COR-L47 (cell line): ENCODE measurements around the gene HNRNPAB.
"Not testable (repeated sequence)": the region's sequence is repeated elsewhere in the genome, so short reads cannot be mapped to it uniquely, and the experiment has no call there.

ENCODE experiments used
- DNase-seq: peaks from one replicate; lab custom pipeline; 2025; lab: John Stamatoyannopoulos, UW

The HNRNPAB gene

DNA sequence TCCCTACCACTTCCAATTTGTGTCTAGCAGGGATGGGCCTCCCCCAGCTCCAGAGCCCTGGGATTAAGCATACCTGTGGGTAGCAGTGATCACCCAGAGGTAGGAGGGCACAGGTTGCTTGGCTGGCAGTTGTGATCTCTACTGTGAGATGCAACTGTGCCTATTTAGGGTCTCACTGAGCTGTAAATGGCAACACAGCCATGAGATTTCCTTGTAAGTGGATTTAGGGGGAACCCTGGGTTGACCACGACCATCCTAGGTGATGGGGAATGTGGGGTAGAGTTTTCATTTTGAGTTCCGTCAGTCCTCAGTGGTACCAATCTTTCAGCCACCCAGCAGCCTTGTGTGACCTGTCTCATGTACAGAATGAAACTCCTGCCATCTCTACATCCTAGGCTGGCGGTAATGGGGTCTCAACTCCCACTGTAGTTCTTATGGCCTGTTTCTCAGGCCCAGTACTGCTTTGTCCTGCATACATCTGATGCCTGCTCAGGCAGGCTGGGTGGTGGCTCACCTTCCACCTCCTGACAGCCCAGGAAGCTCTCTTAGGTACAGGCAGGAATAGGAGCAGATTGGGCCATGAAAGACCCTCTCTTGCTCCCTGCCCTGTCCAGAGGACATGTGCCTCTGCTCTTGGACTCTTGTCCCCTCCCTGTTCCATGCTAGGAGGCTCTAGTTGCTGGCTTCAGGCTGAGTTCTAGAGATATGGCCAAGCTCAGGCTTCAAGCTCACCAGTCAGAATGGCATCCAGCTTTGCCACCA, 8.1 kb downstream of the HNRNPAB start:
- no peak for DNase-seq

DNA sequence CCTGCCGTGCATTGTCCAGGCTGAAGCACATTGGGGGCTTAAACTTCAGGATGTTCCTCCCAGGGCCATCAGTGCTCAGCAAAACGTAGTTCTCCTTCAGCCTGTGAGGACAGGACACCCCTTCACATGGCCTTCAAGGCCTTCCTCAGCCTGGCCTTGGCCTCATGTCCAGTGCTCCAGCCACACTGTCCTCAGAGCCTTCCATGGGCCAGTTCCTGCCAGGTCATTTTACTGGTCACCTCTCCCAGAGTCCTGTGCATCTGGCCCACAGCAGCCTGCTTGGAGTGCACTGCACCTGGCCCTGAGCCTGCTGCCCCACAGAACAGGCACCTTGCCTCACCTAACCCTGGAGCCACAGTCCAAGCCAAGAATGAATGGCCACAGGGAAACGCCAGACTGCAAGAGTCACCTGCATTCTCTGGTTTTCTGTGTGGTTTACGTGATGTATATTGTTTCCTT, 8.7 kb downstream of the HNRNPAB start:
- no peak for DNase-seq

- DNase-seq, result no peak
Measured at GRCh38 chr5:178213748-178214151, 9.4 kb downstream of the HNRNPAB start.

GRCh38 chr5:178214160-178214803, 9.9 kb downstream of the HNRNPAB start:
- no peak for DNase-seq

GRCh38 chr5:178215280-178216002, 11.1 kb downstream of the HNRNPAB start:
- DNase-seq, result no peak

- no peak for DNase-seq
Measured at GRCh38 chr5:178216088-178216534, 11.8 kb downstream of the HNRNPAB start.

DNA sequence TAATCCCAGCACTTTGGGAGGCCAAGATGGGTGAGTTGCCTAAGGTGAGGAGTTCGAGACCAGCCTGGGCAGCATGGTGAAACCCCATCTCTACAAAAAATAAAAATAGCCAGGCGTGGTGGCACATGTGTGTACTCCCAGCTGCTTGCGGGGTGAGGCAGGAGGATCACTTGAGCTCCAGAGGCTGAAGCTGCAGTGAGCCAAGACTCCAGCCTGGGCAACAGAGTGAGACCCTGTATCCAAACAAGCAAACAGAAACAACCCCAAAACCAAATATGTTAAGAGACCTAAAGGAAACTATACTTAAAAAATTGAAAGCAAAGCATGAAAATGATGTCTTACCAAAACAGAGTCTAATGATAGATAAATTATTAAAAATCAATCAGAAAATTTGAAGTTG, 12.4 kb downstream of the HNRNPAB start:
- DNase-seq, result no peak

GRCh38 chr5:178218237-178218776, 14.0 kb downstream of the HNRNPAB start:
- DNase-seq, result no peak

DNA sequence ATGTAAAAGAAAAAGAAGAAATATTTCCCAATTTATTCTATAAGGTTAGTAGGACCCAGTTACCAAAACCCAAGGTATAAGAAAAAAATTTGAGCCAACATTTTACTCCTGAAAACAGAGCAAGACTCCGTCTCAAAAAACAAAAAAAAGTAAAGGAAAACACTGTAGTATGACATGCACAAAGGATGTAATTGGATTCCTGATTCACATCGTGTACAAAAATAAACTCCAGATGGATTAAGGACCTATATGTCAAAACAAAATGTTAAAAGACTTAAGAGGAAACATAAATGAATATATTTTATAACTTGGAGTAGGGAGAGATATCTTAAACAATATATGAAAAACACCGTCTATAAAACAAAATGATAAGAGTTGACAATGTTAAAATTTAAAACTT, 14.5 kb downstream of the HNRNPAB start:
- DNase-seq, result no peak

- DNase-seq, result no peak
Measured at GRCh38 chr5:178221282-178221681, 16.9 kb downstream of the HNRNPAB start.

GRCh38 chr5:178221853-178222252, 17.5 kb downstream of the HNRNPAB start:
- no peak for DNase-seq

- no peak for DNase-seq
Measured at GRCh38 chr5:178222292-178222691, 18.0 kb downstream of the HNRNPAB start.

- DNase-seq, result no peak
Measured at GRCh38 chr5:178223196-178223773, 19.0 kb downstream of the HNRNPAB start.

GRCh38 chr5:178223828-178224335, 19.5 kb downstream of the HNRNPAB start:
- DNase-seq, result no peak

- no peak for DNase-seq
Measured at GRCh38 chr5:178224403-178224802, 20.1 kb downstream of the HNRNPAB start.

- no peak for DNase-seq
Measured at GRCh38 chr5:178225174-178225573, 20.8 kb downstream of the HNRNPAB start.

GRCh38 chr5:178227138-178227659, 22.9 kb downstream of the HNRNPAB start:
- no peak for DNase-seq

DNA sequence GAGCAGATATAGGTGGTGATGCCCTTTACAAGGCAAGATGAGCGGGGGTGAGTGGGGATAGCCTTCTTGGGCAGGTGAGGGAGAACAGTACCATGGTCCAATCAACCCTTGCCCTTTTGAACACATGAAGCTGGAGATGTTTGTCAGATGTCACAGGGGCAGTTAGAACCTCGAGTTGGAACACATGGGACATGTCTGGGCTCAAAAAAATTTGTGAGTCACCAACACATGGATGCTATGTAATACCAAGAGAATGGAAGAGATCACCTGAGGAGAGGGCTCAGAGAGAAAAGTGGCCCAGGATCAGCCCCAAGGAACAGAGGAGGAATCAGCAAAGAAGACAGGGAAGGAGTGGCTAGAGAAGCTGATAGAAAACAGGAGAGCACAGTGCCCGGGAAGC, 23.6 kb downstream of the HNRNPAB start:
- DNase-seq, result no peak

DNA sequence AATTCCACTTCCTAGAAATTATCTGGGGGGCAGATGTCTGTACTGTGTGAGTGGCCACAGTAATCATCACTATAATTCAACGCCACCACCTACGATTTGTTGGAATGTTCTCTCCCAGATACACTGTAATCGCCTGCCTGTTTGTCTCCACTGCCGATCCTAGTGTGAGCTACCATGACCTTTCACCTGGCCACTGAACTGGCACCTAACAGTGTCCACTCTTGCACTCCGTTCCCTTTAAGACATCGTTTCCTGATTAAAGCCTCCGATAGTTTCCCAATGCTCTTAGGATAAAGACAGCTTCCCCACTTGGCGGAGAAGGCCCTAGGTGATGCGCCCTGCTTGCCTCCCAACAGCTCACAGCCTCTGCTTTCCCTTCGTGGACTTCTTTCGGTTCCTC, 24.3 kb downstream of the HNRNPAB start:
- DNase-seq, result no peak

- not testable (repeated sequence) for DNase-seq
Measured at GRCh38 chr5:178229111-178229510, 24.8 kb downstream of the HNRNPAB start.

DNA sequence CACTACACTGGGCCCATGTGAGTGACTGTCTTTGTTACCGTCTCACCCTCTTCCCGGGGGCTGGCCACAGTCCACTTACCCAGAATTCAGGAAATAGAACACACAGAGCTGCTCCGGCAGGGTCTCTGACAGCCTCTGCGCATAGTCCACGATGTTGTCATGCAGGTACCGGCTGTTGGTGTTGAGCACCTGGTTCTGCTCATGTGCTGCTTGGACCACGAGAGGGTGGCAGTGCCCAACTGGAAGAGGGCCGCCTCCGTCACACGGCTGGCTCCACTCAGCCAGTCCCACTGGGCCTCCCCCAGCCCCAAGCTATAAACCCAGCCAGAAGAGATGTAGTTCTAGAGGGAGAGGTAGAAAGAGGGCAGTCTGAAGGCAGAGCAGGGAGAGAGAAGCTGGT, 25.5 kb downstream of the HNRNPAB start:
- DNase-seq, result no peak
